ENCODE results near the gene BLOC1S6. TPM values are rescaled to one million over a fixed set of nuclear protein-coding genes. Genes with fewer than 3 reads are reported as not detected.

Gene BLOC1S6, protein sequence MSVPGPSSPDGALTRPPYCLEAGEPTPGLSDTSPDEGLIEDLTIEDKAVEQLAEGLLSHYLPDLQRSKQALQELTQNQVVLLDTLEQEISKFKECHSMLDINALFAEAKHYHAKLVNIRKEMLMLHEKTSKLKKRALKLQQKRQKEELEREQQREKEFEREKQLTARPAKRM
- total RNA-seq (10 to 100 TPM; 53.5 to 60.3 TPM), polyA plus RNA-seq (10 to 100 TPM; 50.9 to 62.1 (median 58.8) TPM), total RNA-seq (53.6 to 99.4 (median 90.4) reads per million in 6 experiments)

DNA sequence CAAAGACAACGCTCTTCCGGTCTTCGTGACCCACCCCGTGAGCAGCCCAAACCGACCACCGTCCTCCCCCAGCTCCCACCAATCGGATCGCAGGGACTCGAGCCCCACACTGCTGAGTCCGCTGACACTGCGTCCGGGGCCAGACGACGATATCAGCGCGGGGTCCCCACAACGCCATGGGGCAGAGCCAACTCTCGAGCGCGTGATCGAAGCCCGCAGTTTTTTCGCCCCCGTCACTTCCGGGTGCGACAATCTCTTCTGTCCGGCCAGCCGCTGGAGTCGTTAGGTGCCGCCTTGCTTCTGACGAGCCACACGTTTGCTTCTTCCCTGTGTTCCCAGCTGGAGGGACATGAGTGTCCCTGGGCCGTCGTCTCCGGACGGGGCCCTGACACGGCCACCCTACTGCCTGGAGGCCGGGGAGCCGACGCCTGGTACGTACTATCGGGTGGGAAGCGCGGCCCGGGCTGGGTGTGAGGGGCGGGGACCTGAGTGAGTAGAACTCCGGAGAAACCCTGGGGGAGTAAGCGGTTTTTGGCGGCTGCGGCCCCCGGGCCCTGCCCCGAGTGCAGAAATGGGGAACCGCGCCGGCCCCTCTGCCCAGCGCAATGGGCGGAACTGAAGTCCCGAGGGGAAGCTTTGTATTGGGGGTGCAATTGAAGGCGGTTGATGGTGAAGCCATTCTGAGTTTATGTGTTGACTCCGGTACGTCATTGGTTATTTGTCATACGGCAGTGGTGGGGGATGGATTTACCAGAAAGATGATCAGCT lies at the start of gene BLOC1S6:
Gene BLOC1S6 (plus strand): TSS at position 285 of the 768 bp plus-strand sequence. CDS start 65 bp downstream, at position 350.
- H3K9me3 Mint-ChIP-seq = no peaks in the 10 kb centered on the region
- H3K36me3 Mint-ChIP-seq = peaks cover 0 to 4% (median 2%) of the 10 kb centered on the region in 3 donors
- POLR2A ChIA-PET = interaction anchor here (0.5 to 3.4 kb wide), 18 partner anchors 10 to 389 kb away, joined by 3 to 34 read pairs (median 4); partner anchors contain the start of genes SLC30A4 and SQOR
- peak; percentile 77 to 95 (median 90) for DNase-seq
- H3K4me3 Mint-ChIP-seq = peak within 1 kb of the TSS; percentile 93 to 100 (median 99)
- peak within 1 kb of the TSS; percentile 100 for H3K27ac Mint-ChIP-seq
- no peaks in the 10 kb centered on the region for H3K27me3 Mint-ChIP-seq
- ATAC-seq = peak; percentile 83 to 88
- peaks cover 22 to 55% (median 40%) of the 10 kb centered on the region in 4 donors for H3K4me1 Mint-ChIP-seq

DNA sequence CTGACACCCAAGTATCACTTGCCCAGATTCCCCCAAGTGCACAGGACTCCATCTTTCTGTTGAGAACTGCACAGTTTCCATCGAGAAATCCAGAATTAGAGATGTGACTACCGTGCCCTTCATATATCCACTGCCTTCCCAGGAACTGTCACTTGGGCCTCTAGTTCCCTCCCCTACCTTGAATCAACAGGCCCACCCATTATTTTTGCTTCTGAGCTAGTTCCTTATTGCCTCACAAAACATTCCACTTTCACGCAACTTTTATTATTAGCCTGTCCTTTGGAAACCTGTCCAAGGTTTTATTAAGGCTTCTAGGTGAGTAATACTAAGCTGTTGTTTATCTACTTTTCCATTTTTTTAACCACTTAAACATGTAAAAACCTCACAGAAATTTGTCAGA lies 47.5 kb upstream of the BLOC1S6 start:
- H3K4me1 Mint-ChIP-seq = peaks cover 0 to 3% (median 0%) of the 10 kb centered on the region in 4 donors
- POLR2A ChIA-PET = no interaction called here
- no peaks in the 10 kb centered on the region for H3K9me3 Mint-ChIP-seq
- H3K27ac Mint-ChIP-seq = no peak overlapping the region
- H3K36me3 Mint-ChIP-seq = no peaks in the 10 kb centered on the region
- H3K27me3 Mint-ChIP-seq = no peaks in the 10 kb centered on the region
- no peak overlapping the region for H3K4me3 Mint-ChIP-seq
- no peak for DNase-seq
- no peak for ATAC-seq

DNA sequence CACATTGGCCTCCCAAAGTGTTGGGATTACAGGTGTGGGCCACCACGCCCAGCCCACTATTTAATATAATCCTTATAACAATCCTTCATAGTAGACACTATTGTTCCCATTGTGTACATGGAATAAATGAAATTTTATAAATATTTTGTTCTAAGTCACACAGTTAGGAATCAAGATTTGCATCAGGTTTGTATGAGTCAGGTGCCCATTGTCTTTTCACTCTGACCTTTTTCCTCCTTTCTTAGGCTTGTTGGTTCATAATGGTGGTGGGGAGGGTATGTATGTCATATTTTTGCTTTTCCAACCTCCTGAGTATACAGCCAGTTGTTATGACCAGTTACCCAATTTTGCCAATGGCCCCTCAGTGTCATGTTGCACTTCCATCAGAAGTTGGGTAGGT lies 46.6 kb upstream of the BLOC1S6 start:
- POLR2A ChIA-PET = no interaction called here
- DNase-seq (no peak), ATAC-seq (no peak)
- Mint-ChIP-seq H3K27ac (no peak overlapping the region), H3K4me1 (peaks cover 0 to 3% (median 0%) of the 10 kb centered on the region in 4 donors), H3K9me3 (no peaks in the 10 kb centered on the region), H3K4me3 (no peak overlapping the region), H3K27me3 (no peaks in the 10 kb centered on the region), H3K36me3 (no peaks in the 10 kb centered on the region)

DNA sequence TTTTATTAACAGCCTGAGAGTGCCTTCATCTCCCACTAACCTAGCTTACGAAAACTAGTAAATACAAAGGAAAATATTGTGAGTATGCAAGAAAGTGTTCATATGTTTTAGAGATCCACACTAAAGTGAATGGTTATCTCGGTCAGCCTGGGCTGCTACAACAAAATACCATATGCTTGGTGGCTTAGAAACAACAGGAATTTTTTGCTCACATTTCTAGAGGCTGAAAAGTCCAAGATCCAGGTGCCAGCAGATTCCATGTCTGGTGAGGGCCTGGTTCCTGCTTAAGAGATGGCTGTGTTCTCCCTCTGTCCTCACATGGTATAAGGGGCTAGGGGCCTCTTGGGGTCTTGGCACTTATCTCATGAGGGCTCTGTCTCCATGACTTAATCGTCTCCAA lies 44.1 kb upstream of the BLOC1S6 start:
- H3K9me3 Mint-ChIP-seq = no peaks in the 10 kb centered on the region
- POLR2A ChIA-PET = no interaction called here
- no peak overlapping the region for H3K27ac Mint-ChIP-seq
- H3K4me3 Mint-ChIP-seq = no peak overlapping the region
- H3K36me3 Mint-ChIP-seq = no peaks in the 10 kb centered on the region
- ATAC-seq = no peak
- H3K4me1 Mint-ChIP-seq = peaks cover 0 to 3% (median 0%) of the 10 kb centered on the region in 4 donors
- peaks cover 0 to 4% (median 0%) of the 10 kb centered on the region in 5 donors for H3K27me3 Mint-ChIP-seq
- DNase-seq = no peak

DNA sequence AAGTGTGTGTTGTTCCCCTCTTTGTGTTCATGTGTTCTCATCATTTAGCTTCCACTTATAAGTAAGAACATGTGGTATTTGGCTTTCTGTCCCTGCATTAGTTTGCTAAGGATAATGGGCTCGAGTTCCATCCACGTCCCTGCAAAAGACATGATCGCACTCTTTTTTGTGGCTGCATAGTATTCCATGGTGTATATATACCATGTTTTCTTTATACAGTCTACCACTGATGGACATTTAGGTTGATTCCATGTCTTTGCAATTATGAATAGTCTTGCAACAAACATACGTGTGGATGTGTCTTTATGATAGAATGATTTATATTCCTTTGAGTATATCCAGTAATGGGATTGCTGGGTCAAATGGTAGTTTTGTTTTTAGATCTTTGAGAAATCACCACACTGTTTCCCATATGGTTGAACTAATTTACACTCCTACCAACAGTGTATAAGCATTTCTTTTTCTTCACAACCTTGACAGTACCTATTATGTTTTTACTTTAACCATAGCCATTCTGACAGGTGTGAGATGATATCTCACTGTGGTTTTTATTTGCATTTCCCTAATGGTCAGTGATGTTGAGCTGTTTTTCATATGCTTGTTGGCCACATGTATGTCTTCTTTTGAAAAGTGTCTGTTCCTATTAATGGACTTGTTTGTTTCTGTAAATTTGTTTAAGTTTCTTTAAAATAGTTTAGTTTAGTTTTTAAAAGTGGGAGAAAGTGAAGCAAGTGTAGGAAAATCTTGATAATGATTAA lies 42.7 kb upstream of the BLOC1S6 start:
- Mint-ChIP-seq H3K4me3 (no peak overlapping the region), H3K36me3 (no peaks in the 10 kb centered on the region), H3K9me3 (no peaks in the 10 kb centered on the region), H3K27me3 (peaks cover 0 to 7% (median 3%) of the 10 kb centered on the region in 5 donors), H3K4me1 (no peaks in the 10 kb centered on the region), H3K27ac (no peak overlapping the region)
- DNase-seq (no peak), ATAC-seq (no peak)
- POLR2A ChIA-PET = no interaction called here

DNA sequence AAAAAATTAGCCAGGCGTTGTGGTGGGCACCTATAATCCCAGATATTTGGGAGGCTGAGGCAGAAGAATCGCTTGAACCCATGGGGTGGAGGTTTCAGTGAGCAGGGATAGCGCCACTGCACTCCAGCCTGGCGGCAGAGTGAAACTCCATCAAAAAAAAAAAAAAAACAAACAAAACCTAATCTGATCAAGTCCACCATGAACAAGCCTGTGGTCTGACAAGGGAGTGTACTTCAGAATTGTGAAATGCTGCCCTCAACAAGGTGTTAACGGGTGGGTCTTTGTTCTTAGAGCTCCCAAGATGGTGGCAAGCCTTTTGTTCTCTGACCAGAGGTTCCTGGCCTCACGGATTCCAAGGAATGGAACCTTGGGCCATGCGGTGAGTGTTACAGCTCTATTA lies 40.4 kb upstream of the BLOC1S6 start:
- Mint-ChIP-seq H3K4me1 (no peaks in the 10 kb centered on the region), H3K9me3 (no peaks in the 10 kb centered on the region), H3K4me3 (no peak overlapping the region), H3K36me3 (no peaks in the 10 kb centered on the region), H3K27me3 (peaks cover 0 to 9% (median 4%) of the 10 kb centered on the region in 5 donors), H3K27ac (no peak overlapping the region)
- POLR2A ChIA-PET = no interaction called here
- ATAC-seq (no peak), DNase-seq (no peak)

DNA sequence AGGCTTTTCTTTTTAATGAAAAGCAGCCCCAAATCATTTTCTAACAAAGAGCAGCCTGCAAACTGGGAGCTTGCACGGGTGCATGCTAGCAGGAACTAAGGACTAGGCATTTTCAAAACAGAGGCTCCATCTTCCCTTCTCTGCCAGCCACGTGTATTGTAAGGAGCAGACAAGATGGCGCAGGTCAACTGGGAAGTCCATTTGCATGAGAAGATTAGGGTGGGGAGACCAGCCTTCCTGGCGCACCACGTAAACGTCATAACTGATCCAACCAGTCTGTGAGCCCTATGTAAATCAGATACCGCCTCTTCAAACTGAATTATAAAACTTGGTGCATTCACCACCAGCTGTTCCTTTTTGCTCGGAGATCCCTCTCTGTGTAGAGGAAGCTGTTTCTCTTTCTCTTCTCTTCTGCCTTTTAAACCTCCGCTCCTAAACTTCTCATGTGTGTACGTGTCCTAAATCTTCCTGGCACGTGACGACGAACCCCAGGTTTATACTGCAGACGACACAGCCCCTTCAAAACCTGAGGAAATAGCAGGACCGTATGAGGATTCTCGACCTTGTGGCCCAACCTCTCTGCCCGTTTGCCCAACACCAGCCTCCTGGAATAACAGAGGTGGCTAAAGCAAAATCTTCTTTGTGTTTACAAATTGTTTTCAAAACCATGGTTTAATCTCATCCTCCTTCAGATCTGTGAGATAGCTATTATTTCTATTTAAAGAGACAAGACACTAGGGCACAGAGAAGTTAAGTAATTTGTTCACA lies 38.2 kb upstream of the BLOC1S6 start:
- peaks cover 1 to 9% (median 7%) of the 10 kb centered on the region in 5 donors for H3K27me3 Mint-ChIP-seq
- no peaks in the 10 kb centered on the region for H3K9me3 Mint-ChIP-seq
- no peaks in the 10 kb centered on the region for H3K4me1 Mint-ChIP-seq
- peak overlapping the region in 1 of 10 donors; percentile 56 for H3K27ac Mint-ChIP-seq
- ATAC-seq (no peak), DNase-seq (no peak)
- H3K36me3 Mint-ChIP-seq = no peaks in the 10 kb centered on the region
- no peak overlapping the region for H3K4me3 Mint-ChIP-seq
- POLR2A ChIA-PET = no interaction called here

DNA sequence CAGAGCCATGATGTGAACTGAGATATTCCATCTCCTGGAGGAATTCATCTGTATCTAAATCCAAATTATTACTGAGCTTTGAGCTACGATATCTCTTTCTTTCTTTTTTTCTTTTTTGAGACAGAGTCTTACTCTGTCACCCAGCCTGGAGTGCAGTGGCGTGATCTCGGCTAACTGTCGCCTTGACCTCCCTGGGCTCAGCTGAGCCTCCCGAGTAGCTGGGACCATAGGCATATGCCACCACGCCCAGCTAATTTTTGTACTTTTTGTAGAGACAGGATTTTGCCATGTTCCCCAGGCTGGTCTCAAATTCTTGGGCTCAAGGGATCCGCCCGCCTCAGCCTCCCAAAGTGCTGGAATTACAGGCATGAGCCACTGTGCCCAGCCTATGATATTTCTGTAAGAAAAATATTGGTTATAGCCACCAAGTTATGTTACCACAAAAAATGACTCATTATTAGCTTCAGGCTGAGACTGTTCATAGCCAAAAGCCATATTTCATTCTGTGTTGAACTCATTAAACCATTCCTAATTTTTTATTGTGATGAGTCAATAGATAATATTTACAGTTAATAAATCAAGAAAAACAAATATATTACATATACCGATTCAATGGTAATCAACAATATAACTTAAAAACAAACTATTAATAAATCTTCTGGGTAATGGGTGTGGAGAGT lies 37.5 kb upstream of the BLOC1S6 start:
- DNase-seq (no peak), ATAC-seq (no peak)
- no peaks in the 10 kb centered on the region for H3K36me3 Mint-ChIP-seq
- no peaks in the 10 kb centered on the region for H3K9me3 Mint-ChIP-seq
- H3K4me3 Mint-ChIP-seq = no peak overlapping the region
- POLR2A ChIA-PET = no interaction called here
- no peak overlapping the region for H3K27ac Mint-ChIP-seq
- no peaks in the 10 kb centered on the region for H3K4me1 Mint-ChIP-seq
- H3K27me3 Mint-ChIP-seq = peaks cover 4 to 15% (median 9%) of the 10 kb centered on the region in 5 donors

- DNase-seq = no peak
- H3K9me3 Mint-ChIP-seq = no peaks in the 10 kb centered on the region
- H3K4me1 Mint-ChIP-seq = no peaks in the 10 kb centered on the region
- POLR2A ChIA-PET = no interaction called here
- H3K4me3 Mint-ChIP-seq = no peak overlapping the region
- no peak overlapping the region for H3K27ac Mint-ChIP-seq
- no peaks in the 10 kb centered on the region for H3K36me3 Mint-ChIP-seq
- ATAC-seq = no peak
- H3K27me3 Mint-ChIP-seq = peaks cover 7 to 23% (median 10%) of the 10 kb centered on the region in 5 donors
Observed at GRCh38 chr15:45550436-45550835, 36.7 kb upstream of the BLOC1S6 start.

GRCh38 chr15:45551676-45552075 lies 35.5 kb upstream of the BLOC1S6 start:
- DNase-seq = no peak
- Mint-ChIP-seq H3K27me3 (peaks cover 9 to 31% (median 14%) of the 10 kb centered on the region in 5 donors), H3K4me3 (no peak overlapping the region), H3K9me3 (no peaks in the 10 kb centered on the region), H3K36me3 (no peaks in the 10 kb centered on the region), H3K27ac (no peak overlapping the region), H3K4me1 (peaks cover 0 to 2% (median 0%) of the 10 kb centered on the region in 4 donors)
- ATAC-seq = no peak
- POLR2A ChIA-PET = no interaction called here

- Mint-ChIP-seq H3K4me3 (no peak overlapping the region), H3K4me1 (peaks cover 0 to 2% (median 0%) of the 10 kb centered on the region in 4 donors), H3K9me3 (no peaks in the 10 kb centered on the region), H3K36me3 (no peaks in the 10 kb centered on the region), H3K27ac (no peak overlapping the region), H3K27me3 (peaks cover 20 to 39% (median 20%) of the 10 kb centered on the region in 5 donors)
- no peak for ATAC-seq
- DNase-seq = no peak
- POLR2A ChIA-PET = no interaction called here
Observed at GRCh38 chr15:45555934-45556608, 31.1 kb upstream of the BLOC1S6 start.

Measured in naive thymus-derived CD8-positive, alpha-beta T cell (primary cell).